GM21619 (cell line): ENCODE data around the gene VIT.
A peak's percentile ranks its signal among the peaks of the same experiment; 100 is the strongest.

Source experiments
- ATAC-seq: cut with Tn5 transposase; IDR thresholded peaks from one replicate; pipeline ENCODE4 v1.9.1; 2021; ENCODE audit not compliant: unreplicated experiment

VIT gene, protein sequence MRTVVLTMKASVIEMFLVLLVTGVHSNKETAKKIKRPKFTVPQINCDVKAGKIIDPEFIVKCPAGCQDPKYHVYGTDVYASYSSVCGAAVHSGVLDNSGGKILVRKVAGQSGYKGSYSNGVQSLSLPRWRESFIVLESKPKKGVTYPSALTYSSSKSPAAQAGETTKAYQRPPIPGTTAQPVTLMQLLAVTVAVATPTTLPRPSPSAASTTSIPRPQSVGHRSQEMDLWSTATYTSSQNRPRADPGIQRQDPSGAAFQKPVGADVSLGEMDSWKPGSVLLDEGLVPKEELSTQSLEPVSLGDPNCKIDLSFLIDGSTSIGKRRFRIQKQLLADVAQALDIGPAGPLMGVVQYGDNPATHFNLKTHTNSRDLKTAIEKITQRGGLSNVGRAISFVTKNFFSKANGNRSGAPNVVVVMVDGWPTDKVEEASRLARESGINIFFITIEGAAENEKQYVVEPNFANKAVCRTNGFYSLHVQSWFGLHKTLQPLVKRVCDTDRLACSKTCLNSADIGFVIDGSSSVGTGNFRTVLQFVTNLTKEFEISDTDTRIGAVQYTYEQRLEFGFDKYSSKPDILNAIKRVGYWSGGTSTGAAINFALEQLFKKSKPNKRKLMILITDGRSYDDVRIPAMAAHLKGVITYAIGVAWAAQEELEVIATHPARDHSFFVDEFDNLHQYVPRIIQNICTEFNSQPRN

DNA sequence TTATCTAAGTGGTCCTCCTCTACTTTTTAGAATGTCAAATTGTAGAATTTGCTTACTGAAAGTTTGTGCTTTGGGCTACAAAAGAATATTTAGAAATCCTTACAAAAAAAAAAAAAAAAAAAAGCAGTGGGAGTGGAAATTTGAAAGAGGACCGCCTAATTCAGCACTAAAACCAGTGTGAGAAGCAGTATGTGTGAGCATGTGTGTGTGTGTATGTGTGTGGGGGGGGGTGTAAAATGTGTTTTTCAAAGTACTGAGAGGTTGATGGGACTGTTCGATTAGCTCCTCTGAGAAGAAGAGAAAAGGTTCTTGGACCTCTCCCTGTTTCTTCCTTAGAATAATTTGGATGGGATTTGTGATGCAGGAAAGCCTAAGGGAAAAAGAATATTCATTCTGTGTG is at the start of gene VIT:
Gene VIT (plus strand): TSS at position 175 of the 400 bp plus-strand sequence. CDS start 19,664 bp downstream, outside the sequence.
- no peak for ATAC-seq

DNA sequence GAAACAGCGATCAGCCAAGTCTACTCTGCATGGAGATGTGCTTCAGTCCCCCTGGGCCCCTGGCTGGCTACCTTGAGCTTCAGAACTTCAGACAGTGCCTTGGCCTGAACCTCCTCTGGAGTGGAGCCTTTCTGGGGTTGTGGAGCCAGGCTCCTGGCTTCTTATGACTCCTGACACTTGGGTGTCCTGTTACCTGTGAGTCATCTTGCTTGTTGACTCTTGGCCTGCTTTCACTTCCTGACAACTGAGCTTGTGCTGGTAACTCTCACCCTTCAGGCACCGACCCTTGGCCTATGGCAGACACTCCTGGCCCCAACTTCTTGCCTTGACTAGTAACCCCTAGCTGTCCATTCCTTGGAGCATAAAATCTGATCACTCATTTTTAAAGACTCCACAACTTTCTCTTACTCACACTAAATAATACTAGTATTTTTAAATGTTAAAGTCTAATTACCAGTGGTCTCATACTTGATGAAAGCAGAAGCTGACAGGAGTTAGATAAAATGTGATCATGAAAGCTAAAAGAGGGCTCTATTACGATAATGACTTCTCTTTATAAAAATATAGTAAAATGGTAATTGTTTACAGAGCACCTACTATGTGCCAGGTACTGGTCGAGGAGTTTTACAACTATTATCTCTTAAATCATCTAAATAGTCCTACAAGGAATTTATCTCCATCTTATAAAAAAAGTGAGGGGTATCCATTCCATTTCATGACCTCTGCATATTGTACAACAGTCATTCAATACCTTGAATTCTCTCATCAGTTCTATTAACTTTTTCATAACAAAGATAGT is 46.3 kb upstream of the VIT start:
- ATAC-seq, result peak; percentile 91

DNA sequence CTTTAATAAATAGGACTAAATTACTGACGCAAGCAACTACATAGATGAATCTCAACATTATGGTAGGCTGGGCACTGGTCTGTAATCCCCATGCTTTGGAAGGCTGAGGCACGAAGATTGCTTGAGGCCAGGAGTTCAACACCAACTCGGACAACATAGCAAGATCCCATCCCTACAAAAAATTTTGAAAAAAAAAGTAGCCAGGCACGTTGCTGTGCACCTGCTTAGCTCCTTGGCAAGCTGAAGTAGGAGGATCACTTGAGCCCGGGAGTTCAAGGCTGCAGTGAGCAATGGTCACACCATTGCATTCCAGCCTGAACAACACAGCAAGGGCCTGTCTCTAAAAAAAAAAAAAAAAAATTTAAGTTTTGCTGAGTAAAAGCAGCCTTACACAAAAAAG is 43.4 kb upstream of the VIT start:
- ATAC-seq, result no peak

DNA sequence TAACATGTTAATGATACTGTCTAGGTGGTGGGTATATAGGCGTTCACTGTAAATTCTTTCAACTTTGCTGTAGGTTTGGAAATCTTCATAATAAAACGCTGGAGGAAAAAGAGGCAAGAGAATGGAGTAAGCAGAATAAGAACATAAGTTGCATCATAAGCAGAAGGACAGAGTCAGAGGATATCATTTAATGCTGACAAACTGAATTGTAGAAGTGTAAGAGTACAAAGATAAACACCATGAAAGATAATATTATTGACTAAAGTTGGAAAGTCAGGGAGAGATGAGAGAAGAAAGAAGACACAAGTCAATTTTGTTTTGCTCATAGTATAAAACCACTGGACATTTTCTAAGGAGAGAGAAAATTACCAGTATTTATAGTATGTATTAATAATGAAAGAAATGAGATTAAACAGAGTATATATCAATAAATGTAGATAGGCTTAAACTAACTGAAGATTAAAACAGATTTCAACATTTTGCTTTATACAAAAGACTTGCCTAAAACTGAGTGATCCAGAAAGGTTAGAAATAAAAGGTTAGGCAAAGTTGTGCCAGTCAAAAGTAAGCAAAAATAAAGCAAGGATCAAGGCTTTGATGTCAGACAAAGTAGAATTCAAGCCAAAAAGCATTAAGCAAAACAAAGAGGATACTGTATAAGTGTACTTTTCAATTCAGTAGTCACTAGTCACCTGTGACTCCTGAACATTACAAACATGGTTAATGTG is 42.4 kb upstream of the VIT start:
- no peak for ATAC-seq

DNA sequence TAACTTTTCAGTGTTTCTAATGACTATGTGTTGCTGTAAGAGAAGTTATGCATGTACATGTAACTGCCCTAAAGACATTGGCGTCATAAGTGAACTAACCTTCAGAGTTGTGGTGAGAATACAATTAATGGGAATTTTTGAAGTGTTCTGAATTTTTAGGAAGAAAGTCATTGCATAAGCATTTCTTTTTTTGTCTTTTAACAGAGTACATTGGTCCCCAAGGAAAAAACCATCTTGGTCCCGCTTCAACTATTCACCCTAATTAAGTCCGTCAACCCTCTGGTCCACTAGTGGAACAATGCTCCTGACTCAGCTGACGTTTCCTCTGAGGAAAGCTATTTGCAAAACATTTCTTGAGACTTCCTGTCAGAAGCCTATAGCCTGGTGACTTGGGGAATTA is 41.1 kb upstream of the VIT start:
- no peak for ATAC-seq

DNA sequence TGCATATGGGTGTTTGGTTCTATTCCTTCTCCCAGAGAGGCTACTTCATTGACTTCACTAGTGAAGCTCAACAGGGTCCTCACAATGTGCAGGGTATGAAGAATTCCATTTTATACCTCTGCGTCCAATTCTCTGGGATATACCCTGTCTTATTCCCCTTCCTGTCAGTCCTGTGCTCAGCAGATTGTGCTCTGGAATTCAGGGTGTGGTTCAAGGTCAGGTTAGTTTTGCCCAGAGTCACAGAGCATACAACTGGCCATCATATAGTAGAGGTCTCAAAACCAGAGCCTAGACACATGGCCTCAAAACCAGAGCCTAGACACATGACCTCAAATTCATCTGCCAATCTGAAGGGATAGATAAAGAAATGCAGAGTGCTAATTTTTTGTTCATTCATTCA is 38.8 kb upstream of the VIT start:
- no peak for ATAC-seq

DNA sequence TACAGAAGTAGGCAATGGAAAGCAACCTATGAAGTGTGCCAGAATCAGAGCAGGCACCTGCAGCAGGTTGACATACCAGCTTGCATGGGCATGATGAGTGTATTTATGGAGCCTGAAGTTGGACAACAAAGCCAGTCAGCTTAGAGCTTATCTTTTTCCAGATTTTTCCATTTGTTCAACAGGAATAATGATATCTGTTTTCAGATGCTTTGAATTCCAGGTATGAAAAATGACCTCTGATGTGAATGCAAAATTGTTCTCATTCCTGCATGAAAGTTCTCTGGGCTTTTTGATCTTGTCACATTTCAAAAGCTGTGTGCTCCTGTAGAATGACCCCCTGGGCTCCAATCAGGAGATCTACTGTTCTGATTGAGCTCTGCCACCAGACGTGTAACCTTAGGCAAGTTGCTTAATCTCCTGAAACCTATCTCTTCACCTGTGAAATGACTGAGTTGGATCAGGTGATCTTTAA is 38.2 kb upstream of the VIT start:
- ATAC-seq, result no peak

DNA sequence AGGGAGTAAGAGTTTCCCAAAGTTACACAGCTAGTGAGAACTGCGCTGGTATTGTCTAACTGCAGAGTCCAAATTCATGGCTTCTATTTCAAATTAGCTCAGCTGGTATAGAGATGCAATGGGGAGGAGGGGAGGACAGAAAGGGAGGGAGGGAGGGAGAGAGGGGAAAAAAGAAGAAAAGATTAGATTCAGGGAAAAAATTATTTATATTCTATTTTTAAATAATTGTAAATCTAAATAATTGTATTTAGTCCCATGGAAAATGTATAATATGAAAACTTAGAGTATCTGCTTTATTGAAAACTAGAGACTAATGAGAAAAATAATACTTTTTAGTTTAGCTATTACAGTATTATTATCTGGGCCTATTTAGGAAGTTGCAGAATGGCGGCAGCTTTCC is 37.3 kb upstream of the VIT start:
- ATAC-seq, result no peak

DNA sequence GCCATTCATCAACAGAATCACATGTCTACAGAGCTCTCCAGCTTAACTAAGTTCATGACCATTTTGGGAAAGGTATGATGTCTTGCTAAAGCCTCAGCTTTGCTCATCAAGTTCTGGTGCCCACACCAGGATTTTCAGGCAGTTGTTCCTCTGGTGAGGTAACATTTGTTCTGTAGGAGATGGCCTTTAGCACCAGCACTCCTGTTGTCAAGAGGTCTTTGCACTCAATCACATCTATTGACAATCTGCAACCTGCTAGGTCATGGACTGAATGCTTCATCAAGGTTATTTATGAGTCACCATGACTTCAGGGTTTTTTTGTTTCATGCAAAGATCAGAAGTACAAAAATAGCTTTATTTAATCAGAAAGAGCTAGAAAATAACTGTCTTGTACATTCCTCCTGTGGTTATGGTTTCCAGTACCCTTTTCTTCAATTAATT is 36.6 kb upstream of the VIT start:
- ATAC-seq, result peak; percentile 62

DNA sequence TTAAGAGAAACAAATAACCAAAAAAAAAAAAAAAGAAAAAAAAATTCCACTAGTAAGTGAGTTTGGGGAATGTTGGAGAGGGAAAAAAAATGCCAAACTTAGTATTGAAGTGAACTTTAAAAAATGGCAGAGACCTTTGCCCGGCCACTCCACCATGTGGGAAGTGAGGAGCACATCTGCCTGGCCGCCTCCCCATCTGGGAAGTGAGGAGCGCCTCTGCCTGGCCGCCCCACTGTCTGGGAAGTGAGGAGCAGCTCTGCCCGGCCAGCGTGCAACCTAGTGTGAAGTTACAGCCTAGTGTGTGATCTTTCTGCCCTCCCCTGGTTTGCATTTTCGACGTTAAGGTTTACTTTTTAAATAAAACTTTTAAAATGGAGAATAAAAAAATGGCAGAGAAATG is 33.9 kb upstream of the VIT start:
- ATAC-seq, result no peak

DNA sequence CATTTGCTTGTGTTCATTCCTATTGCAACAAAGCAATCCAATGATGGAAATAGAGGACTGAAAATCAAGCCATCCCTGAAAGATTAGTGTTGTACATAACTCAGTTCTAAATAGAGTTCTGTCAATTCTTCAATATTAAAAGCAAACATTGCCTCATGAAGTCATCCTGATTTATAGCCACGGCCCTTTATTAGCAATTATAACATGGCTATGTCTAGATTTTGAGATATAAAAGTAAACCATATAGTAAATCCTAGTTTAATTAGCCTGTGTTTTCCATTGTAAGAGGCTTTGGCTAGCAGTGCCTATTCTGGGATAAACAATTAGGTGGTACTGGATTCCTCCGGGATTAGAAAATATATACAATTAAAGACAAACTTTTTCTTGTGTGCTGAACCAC is 33.2 kb upstream of the VIT start:
- no peak for ATAC-seq

DNA sequence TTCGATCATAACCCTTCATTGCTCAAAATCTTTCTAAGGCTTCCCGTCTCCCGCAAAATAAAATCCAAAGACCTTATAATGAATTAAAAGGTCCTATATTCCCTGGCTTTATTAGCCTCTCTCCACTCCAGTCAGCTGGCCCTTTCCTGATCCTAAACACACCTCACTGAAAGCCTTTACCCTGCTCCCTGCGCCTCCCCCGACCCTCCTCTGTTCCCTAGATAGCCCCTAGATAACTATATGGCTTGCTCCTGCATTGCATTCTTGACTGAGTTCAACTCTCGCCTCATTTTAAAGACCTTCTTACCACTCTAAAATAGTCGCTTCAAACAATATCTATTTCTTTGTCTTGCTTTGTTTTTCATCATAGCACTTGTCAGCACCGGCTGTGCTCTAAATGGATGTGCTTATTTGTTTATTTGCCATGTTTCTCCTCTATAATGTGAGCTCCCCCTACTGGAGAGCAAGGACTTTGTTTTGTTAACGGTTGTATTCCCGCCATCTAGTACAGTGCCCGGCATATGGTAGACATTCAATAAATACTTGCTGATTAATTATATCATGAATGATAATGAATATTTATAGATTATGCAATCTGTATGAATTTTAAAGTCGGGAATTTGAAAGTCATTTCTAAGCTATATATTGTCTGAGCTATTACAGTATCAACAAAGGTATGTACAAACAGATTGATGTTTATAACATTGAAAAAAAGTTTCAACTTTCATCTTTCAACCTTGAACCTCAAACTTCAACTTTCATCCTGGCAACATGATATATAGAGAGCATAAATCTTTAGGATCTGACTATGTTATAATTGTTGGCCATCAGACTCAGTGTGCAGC is 32.4 kb upstream of the VIT start:
- ATAC-seq, result peak; percentile 83

DNA sequence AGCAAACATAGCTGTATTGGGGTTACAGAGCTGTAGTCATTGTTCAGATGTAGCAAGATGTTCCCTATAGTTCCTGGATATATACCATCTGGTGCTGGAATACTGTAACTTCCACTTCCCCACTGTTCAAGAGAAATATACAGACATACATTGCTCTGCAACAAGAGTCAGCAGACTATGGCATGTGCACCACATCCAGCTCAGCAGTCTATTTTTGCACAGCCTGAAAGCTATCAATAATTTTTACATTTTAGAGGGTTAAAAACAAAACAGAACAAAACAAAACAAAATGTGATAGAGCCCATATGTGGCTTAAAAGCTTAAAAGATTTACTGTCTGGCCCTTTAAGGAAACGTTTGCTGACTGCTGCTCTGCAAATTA is 31.8 kb upstream of the VIT start:
- ATAC-seq, result no peak

DNA sequence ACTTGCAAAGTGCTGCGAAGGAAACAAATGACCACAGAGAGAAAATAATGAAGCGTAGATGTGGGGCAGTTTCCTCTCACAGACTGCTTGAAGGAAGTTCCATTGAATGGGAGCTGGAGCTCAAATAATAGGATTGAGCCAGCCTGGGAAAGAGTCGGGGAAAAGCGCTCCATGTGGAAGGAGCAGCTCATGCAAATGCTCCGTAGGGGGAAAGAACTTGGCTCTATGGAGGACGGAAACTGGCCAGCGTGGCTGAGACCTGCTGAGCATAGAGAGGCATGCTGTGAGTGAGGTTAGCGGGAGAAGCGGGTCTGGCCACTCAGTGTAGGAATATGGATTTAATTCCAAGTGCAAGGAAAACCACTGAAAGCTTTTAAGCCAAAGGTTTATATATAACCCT is 28.6 kb upstream of the VIT start:
- no peak for ATAC-seq

DNA sequence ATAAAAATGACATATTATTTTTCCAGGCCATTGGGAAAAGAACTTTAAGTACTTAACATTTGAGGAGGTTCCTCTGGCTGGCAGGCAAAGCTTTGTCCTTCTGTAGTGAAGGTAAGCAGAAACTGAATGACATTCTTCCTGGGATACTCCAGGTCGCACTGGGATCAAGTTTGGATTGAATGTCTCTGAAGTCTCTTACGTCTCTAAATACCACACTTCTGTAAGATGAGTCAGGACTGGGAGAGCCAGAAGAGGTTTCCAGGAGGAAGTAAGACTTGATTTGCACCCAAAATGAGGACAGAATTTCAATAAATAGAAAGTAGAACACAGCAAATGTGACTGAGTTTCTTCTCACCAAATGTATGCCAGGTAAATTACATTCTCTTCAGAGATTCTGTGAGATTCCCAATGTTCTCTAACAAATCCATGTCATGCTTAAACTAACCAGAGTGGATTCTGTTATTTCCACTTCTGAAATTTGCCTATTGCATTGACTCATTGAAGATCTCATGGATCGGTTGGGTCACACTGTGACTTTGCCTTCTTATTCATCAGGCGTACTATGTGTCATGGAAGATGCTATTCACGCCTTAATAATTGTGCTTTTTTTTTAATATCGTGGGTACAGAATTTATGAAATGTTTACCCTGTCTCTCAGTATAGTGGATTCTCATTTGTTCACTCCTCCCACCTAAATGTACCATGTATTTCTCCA is 25.5 kb upstream of the VIT start:
- no peak for ATAC-seq

DNA sequence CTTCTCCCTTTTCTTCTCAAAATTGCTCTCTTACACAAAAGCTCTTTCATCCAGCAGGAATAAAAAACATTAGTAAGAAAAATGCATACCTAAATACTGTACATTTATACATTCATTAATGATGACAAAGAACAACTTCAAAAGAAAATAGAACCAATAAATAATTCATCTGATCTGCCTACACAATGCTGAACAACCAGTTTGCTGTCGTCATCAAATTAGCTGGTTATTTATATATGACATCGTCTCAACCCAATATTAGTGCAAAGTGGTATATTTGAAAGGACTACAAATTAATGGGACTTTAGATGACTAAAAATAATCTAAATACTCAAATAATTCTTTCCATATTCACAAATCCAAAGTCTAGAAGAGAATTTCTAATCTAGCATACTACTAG is 24.8 kb upstream of the VIT start:
- no peak for ATAC-seq

DNA sequence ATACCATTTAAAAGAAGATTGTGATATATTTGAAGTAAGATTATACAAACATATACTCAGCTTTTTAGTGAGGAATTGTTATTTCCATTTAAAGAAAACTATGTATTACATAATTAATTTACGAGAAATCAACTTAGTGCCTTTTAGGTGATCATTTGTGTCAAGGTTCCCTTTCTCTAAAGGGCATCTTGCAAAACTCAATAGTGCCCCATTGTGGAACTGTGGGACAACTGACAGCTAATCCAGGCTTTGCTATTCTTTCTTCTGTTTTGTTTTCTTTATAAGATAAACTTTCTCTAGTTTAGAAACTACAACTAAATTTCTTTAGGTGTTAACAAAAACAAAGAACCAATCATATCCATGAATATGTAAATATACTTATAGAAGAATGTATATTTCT is 24.3 kb upstream of the VIT start:
- no peak for ATAC-seq

DNA sequence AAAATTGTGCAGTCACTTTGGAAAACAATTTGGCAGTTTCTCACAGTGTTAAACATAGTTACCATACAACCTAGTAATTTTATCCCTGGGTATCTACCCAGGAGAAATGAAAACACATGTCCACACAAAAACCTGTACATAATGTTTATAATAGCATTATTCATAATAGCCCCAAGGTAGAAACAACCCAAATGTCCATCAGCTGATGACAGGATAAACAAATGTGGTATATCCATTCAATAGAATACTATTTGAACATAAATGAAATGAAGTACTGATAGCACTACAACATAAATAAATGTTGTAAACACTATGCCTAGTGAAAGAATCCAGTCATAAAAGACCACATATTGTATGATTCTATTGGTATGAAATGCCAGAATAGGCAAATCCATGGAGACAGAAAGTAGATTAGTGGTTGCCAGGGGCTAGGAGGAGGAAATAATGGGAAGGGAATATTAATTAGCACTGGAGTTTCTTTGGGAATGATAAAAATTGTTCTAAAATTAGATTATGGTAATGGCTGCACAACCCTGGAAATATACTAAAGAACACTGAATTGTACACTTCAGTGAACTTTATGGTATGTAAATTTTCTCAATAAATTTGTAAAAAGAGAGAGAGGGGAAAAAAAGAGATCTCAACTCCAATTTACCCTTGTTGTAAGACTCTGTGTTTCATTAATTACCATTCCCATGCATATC is 20.8 kb upstream of the VIT start:
- no peak for ATAC-seq

DNA sequence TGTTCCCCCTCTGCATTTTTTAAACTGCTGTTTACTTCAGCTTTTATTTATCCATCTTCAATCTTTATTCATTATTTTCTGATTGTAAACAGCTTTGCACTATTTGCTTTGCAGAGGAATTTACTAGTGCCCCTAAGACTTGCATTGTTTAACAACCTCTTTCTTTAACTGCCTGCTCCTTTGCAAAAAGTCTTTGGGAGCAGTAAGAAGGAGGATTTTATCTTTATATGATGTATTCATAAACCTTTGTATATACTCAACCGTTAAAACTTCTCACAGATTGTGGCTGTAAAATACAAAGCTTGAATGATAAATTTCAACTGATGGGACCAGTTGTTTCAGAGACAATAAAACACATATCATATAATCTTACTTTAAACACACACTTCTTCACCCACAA is 20.1 kb upstream of the VIT start:
- ATAC-seq, result no peak
